GM18873 (cell line): ENCODE data around the gene SLC22A31.
"Not testable (repeated sequence)": the region's sequence is repeated elsewhere in the genome, so short reads cannot be mapped to it uniquely, and the experiment has no call there.

Experiments
- ATAC-seq: cut with Tn5 transposase; IDR thresholded peaks from one replicate; pipeline ENCODE4 v1.9.1; 2021; ENCODE audit warnings: mild to moderate bottlenecking, moderate library complexity, moderate number of reproducible peaks; ENCODE audit not compliant: unreplicated experiment, low FRiP score

SLC22A31 gene

DNA sequence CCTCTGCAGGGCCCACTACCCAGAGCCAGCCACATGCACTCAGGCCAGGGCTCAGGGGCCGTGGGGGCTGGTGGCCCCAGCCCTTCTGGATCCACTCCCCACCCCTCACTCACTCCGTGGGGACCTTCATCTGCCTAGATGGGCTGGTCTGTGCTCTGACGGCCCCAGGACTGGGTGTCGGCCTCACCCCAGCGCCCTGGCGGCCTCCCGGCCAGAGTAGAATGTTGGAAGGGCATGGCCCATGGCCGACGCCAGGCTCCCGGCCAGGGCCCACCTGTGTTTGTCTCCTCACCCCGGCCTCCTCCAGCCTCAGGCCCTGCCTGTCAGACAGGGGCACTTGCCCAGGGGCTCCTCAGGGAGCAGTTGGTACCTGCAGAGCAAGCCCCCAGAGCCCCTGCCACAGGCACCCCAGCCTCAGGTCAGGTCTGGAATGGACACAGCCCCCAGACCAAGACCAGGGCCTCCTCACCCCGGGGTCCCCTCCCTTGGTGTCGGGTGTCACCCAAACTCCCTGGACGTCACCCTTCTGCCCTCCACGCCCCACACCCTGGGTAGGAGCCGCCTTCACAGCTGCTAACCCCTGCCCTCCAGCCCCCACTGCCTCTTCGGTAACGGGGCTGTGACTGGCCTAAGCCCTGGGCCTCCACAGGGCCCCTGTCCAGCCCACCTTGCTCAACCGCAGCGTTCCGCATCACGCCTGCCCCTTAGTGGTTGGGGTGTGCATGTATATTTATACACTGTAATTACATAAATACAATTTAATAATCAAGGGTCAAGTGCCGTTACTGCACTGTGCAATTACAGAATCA, 31.8 kb downstream of the SLC22A31 start:
- no peak for ATAC-seq

DNA sequence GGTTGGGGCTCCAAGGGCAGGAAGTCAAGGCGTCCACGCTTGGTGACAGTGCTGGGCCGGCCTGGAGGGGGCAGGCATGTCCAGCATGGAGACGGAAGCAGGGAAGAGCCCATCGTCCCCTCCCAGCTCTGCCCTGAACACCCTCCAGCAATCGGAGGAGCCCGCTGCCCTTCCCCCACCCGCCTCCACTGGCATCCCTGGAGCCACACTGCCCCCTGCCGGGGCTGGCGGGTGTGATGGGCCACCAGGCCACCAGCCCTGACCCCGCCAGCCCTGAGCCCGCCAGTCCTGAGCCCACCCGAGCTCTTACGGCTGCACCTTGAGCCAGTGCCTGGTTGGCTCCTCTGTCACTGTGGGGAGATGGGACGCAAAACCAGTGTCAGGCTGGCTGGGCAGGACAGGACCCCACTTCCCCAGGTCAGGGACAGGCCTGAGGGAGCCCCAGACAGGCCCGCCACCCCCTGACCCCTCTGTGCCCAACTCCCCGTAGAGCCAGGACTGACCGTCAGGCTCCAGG, 32.9 kb downstream of the SLC22A31 start:
- no peak for ATAC-seq

DNA sequence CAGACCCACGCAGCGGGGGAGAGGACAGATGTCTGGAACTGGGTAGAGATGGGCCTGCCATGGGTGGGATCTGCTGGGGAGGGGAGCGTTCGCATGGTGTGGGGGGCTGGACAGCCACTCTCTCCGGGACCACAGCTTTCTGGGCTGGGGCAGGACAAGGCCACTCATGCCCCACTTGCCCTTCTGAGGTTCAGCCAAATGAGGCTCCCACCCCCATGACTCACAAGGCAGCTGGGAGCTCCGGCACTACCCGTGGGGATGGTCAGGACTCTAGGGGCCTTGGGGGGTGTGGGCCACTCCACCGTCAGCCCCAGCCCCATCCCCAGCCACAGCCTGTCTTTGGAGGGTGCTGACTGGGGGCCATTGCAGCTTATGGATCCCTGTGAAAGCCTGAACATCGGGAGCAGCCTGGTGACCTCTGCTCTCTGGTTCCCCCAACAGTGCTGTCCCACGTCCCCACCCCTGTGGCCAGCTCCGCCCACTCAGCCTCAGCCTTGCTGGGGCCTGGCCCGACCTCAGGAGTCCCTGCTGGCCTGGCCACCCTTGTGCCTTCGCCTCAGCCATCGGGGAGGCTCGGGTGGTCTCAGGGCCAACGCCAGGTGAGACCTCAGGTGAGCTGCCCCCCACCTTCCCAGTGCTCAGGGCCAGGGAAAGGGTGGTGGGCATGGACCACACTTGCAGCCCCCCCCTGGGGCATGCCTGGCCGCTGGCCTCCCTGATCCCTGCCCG, 33.5 kb downstream of the SLC22A31 start:
- ATAC-seq: no peak

DNA sequence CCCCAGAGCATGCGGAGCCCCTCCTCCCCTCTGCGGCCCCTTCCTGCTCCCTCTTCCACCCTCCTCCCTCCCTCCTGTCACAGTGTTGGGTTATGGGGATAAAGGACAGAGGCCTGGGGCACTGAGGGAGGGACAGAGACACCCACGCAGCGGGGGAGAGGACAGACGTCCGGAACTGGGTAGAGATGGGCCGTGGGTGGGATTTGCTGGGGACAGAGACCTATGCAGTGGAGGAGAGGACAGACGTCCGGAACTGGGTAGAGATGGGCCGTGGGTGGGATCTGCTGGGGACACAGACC, 34.7 kb downstream of the SLC22A31 start:
- not testable (repeated sequence) for ATAC-seq

DNA sequence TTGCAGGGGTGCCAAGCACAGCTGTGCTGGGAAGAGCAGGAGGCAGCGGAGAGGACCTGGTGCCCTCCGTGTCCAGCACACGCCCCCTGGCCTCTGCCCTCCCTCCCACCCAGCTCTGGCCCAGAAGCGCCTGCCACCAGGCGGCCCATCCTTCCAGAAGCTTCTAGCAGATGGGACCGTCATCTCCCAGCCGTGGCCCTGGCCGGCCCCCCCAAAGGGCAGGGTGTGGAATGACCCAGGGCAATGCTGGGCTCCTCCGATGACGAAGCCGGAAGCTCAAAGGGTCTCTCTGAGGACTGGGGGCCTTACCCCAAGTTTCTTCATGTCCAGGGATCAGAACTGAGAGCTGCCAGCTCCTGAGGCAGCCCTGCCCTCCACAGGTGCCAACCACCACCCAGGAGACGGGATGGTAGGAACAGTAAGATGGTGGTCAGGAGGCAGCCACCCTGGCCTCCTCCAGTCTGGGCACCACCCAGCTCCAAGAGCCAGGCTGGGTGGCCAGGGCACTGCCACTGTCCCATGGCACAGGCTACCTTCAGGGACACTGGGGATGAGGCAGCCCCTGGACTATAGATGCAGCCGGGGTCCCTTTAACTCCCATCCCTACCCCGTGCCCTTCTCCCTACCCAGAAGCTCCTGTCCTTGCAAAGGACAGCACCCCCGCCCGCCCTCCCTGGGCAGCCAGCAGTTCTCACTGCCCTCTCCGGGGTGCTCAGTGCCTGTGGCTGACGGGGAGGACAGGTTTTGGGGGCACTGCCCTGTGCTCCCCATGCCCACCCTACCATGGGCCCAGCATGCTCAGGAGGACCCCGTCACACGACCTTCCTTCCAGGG, 35.3 kb downstream of the SLC22A31 start:
- no peak for ATAC-seq

DNA sequence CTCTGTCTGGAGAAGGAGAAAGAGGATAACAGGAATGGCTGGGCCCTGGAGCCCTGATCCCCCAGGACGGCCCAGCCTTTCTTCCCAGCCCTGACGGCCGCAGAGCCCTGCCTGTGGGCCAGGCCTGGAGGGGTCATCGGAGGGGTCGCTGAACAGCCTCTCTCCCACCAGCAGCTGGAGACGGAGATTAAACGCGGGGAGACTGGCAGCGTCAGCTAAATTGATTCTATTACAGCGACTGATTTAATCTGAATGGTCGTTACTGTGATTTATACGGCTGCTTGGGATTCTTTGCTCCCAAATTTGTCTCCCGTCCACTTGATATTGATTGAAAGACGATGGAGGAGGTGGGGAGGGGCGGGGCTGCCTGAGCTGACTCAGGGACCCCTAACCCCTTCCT, 35.9 kb downstream of the SLC22A31 start:
- ATAC-seq: no peak

DNA sequence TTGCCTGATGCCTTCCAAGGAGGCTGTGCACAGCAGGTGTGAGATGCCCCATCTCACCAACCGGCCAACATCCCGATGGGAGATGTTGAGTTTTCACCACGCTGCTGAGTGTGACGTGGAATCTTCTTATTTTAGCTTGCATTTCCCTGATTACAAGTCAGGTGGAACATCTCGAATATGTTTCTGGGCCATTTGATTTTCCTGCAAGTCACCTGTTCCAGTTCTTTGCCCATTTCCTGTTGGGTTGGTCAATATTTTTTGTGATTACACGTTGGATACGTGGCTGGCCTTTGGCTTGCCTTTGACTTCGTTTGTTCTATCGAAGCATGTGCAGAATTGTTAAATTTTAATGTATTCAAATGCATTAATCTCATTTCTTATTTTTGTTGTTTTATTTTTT, 37.0 kb downstream of the SLC22A31 start:
- ATAC-seq: no peak

DNA sequence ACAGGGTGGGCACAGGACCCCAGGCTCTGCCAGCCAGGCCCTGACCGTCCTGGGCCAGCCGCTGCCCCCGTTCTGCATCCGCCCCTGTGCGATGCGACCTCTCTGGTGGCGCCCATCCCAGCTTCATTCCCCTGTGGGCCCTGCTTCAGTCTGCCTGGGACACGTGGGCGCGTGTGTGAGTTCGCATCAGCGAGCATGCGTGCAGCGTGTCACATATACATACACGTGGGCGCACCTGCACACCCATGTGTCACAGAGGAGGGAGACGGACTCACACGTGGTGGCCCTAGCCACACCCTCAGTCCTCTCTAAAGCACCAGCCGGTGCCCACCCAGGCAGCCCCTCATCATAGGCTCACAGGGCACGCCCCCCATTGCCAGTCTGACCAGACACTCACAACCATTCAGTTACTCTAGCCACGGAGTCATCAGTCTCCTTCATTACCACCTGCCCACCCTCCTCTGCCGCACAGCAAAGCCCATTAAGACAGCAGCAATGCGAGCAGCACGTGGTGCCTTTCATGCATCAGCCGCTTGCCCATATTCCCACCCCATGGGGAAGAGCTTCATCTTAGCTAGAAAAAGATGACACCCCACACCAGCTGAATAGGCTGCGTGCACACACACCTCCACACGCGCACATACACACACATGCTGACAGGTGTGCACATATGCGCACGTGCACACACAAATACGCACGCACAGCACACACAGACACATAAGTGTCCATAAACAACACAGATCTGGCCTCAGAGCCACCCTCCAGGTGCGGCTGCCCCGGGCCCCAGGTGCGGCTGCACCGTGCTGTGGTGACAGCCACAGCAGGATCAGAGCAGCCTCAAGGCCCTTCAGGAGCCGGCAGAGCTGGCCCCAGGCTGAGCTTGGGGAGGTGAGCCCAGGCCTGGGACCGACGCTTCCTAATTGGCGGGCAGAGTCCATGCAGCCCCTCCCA, 38.3 kb downstream of the SLC22A31 start:
- ATAC-seq: no peak

DNA sequence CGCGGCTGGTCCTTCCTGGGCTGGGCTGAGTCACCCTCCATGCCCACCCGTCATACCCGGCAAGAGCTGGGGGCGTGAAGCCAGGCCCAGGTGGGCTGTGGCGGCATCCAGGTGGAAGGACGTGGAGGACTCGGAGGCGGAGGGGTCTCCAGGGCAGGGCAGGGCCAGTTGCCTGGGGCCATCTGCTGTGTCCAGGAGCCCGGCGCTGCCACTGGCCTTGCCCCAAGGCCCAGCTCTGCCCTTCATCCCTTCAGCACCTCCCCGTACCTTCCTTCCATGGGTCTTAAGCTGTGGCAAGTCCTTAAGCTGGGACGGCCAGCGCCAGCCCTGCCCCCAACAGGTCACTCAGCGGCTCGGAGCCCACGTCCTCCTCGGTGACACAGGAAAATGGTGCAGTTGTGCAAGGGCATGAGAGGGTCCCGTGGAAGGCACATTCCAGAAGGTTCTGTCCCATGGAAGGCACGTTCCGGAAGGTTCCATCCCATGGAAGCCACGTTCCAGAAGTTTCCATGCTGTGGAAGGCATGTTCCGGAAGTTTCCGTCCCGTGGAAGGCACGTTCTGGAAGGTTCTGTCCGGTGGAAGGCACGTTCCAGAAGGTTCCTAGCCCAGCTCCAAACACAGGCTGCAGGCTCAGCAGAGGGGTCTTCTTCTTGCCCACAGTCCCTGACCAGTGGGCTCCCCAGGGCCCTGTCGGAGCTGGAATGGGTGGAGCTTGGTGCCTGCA, 39.2 kb downstream of the SLC22A31 start:
- no peak for ATAC-seq

DNA sequence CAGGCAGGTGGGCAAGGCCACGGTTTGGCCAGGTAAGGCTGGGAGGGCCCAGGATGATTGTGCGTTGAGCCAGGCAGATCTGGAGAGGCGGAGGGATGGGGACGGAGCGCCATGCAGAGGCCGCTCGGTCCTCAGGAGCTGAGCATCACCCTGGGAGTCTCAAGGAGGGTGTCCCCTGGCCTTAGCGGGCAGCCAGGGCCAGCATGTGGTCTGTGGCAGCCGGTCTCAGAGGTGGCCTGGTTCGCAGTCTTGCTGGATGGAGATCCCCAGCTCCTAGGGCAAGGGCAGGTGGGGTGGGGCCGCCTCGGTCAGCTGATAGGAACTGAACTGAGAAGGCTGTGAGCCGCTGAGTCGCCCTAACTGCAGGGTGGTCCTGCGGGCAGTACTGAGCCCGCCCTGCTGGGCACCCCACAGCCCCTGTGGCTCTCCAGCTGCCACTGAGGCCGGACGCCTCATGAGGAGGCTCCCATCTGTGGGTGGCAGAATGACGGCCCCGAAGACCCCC, 40.4 kb downstream of the SLC22A31 start:
- ATAC-seq: no peak

DNA sequence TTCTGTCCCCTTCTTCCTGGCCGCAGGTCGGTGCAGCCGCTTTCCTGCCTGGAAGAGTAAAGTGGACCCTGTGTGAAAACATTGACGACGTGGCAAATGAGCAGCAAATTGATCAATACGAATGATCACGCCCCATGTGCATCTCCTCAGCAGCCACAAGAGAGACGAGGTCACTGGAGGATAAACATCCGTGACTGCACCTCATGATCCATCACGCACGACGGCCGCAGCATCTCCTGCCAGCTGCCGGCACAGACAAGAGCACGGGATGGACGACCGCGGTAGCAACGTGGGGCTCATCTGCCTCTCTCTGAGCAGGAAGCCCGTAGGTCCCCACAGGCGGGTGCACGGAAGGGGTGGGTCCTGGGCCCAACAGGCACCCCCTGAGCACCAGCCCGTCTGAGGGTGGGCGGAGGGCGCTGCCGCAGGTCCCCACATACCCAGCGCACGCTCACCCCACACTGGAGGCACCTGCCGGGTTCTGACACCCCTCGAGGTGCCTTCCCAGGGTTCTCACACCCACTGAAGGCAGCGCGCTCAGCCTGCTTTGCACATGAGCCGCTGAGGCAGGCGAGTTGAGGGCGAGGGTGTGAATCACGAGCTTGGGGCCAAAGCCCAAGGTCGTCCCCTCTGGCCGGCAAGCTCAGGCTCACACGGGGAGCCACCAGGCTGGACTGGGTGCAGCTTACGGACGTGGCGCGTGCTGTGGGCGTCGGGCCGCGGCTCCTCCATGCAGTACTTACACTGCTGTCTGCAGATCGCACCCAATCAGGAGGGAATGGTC, 41.1 kb downstream of the SLC22A31 start:
- no peak for ATAC-seq

DNA sequence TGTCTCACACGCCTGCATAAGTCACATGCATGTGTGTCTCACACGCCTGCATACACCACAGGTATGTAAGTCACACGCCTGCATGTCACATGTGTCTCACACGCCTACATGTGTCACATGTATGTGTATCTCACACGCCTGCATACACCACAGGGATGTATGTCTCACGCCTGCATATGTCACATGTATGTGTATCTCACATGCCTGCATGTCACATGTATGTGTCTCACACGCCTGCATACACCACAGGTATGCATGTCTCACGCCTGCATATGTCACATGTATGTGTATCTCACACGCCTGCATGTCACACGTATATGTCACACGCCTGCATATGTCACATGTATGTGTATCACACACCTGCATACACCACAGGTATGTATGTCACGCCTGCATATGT, 42.6 kb downstream of the SLC22A31 start:
- ATAC-seq: no peak

DNA sequence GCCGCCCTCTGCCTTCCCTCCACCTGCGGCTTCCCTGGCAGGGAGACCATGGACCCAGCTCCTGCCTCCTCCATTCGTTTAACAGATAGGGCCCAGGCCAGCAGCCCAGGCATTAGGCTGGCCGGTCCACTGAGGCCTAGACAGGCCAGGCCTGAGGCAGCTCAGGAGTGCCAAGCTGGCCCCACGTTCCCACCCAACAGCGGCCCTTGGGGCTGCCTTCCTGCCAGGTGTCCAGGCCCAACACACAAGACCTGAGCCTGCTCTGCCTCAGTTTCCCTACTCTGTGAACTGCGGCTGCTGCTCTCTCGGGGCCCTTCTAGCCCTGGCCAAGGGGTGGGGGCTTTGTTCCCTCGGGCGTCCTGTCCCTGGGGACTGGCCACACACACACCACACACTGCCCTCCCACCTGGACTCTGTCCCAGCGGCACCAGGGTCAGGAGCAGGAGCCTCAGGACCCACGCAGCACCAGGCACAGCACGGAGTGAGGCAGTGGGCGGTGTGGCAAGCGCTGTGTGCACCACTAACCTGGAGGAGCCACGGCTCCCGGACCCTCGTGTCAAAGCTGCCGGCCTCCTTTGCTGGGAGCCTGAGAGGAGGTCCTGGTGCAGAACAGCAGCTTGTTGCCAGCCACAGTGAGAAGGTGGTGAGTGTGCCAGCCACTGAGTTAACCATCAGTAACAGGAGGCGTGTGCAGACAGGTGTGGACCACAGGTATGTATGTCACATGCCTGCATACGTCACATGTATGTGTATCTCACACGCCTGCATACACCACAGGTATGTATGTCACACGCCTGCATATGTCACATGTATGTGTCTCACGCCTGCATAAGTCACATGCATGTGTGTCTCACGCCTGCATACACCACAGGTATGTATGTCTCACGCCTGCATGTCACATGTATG, 43.3 kb downstream of the SLC22A31 start:
- ATAC-seq: no peak

DNA sequence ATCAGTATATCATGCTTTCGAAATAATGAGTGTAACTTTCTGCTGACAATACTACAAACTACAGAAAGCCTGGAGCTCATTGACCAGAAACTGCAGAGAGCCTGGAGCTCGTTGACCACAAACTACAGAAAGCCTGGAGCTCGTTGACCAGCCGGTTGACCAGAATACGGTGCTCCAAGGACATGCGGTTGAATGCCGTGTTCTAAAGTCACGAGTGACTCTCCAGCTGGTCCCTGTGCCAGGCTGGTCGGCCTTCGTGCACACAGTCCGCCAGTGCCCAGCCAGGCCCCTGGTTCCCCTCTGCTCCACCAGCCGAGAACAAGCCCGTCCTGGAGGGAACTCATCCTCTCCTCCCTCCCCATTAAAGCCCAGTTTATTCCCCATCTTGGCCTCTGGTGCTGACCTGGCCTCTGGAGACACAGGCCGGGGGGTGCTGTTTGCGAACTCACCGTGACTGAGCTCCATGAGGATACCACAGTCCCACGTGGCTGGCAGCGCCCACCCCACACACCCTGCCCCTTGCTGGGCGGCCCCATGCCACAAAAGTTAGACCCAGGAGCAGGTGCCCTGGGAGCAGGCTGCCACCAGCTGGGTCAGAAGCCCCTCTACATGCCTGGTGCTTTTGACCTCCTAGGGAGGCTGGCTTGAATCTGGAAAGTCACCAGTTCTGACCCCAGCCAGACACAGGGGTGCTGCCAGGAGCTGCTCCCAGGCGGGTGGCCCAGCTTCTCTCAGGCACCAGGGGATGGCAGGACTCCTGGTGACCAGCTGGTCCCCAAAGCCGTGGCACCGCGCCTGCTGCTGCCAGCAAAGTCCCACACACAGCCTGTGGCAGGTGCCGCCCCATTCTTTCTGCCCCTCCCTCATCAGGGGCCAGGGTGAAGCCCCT, 44.2 kb downstream of the SLC22A31 start:
- no peak for ATAC-seq

DNA sequence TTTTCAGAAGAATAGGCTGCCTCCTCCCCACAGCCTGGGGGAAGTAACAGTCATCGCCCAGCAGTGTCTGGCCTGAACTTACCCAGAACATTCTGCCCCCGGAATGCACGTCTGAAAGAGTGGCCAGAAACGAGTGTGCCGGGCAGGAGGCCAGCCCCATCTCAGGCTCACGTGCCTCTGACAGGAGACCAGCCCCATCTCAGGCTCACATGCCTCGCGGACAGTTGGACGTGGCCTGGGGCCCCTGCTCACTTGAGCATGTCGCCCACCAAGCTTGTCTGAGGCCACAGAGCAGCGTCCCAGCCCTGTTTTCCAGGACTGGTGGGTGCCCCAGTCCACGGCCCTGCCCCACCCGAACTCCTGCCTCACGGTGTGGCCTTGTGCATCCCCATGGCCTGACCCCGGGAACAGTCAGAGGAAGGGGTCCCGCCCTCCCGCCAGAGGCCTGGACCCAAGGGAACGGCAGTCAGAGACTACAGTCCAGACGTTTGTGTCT, 45.1 kb downstream of the SLC22A31 start:
- no peak for ATAC-seq
